Testis (tissue), 3 donors: Measurements from ENCODE around the gene KAT5. TPM values are rescaled to one million over a fixed set of nuclear protein-coding genes. Genes with fewer than 3 reads are reported as not detected.
A peak's percentile ranks its signal among the peaks of the same experiment; 100 is the strongest.

ENCODE experiments used
- DNase-seq: peaks from one replicate; pipeline ENCODE4 v3.0.0-alpha.2; 2019
- H3K27ac ChIP-seq, 2 donors: fragments of 200-600 bp; sonication (generic); one replicate each; pipeline ENCODE4 v1.5.1; 2019
- H3K27me3 ChIP-seq: fragments of 200-600 bp; sonication (generic); one replicate; pipeline ENCODE4 v1.5.1; 2019
- H3K36me3 ChIP-seq: fragments of 200-600 bp; sonication (generic); one replicate; pipeline ENCODE4 v1.5.1; 2017; ENCODE audit warnings: low read depth; ENCODE audit errors: missing control alignments
- H3K4me1 ChIP-seq: fragments of 200-600 bp; sonication (generic); one replicate; pipeline ENCODE4 v1.5.1; 2019
- H3K4me3 ChIP-seq, 2 donors: fragments of 200-600 bp; sonication (generic); one replicate each; pipeline ENCODE4 v1.5.1; 2017 to 2019
- H3K9me3 ChIP-seq: fragments of 200-600 bp; sonication (generic); one replicate; pipeline ENCODE4 v1.5.1; 2017
- POLR2A ChIP-seq: fragments of 450-650 bp; IDR thresholded peaks from one replicate; pipeline ENCODE4 v1.6.1; 2017; ENCODE audit warnings: antibody characterized with exemption, mild to moderate bottlenecking, moderate library complexity
- WGBS, 2 donors: methylation state at CpG; one replicate each; pipeline ENCODE4 v1.1.5; 2018; 5-methylcytosine and 5-hydroxymethylcytosine counted together
- intact Hi-C: fragments of 100-400 bp; cut with DNase I; formaldehyde crosslinking; loops from one replicate; pipeline ENCODE4 v1.15.1; 2023; ENCODE audit warnings: low total_unique reads
- polyA plus RNA-seq: library from polyadenylated mRNA; stranded (reverse); fragments of 350-450 nt; fragmentation: Illumina TruSeq; extraction: RNeasy Lipid Tissue Mini Kit (QIAGEN cat#74804); gene quantifications from one replicate; pipeline ENCODE4 v1.2.3, GENCODE V29; 2014; ENCODE audit warnings: low read depth, low replicate concordance; ENCODE audit not compliant: insufficient read depth
- total RNA-seq, 2 donors: library from RNA; depleted of rRNA; stranded (reverse); fragments of >200 nt; gene quantifications; one replicate each; pipeline ENCODE4 v1.2.3, GENCODE V29; 2016
- TF ChIP-seq, protein P1 (sequence below), 3 experiments: fragments of 450-650 bp in 2 of 3; fragments of 200-600 bp in 1 of 3; sonication (generic) in 1 of 3; IDR thresholded peaks; one replicate each; pipeline ENCODE4 v1.5.1; 2016 to 2019; ENCODE audit warnings: antibody characterized with exemption in 3 of 3, mild to moderate bottlenecking in 2 of 3, moderate library complexity in 1 of 3

Gene KAT5
- total and polyA plus RNA-seq, 3 donors from 2014 or later = 101 to 154 (median 121) TPM

DNA sequence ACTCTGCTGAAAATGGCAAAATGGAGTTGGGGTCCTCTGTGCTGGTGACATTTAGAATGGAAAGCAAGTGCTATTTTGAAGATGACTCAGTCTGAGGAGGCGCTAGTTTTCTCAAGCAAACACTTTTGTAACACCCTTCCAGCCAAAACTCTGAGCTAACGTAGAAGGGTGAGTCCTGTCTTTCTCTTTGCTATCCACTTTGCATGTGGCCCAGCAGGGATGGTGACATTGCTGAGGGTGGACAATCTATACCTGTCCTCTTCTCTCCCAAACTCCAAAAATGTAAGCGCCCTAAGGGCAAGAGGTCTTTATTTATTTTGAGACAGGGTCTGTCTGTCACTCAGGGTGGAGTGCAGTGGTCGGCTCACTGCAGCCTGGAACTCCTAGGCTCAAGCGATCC lies 3.6 kb upstream of the KAT5 start:
- TF ChIP-seq, protein P1, sequence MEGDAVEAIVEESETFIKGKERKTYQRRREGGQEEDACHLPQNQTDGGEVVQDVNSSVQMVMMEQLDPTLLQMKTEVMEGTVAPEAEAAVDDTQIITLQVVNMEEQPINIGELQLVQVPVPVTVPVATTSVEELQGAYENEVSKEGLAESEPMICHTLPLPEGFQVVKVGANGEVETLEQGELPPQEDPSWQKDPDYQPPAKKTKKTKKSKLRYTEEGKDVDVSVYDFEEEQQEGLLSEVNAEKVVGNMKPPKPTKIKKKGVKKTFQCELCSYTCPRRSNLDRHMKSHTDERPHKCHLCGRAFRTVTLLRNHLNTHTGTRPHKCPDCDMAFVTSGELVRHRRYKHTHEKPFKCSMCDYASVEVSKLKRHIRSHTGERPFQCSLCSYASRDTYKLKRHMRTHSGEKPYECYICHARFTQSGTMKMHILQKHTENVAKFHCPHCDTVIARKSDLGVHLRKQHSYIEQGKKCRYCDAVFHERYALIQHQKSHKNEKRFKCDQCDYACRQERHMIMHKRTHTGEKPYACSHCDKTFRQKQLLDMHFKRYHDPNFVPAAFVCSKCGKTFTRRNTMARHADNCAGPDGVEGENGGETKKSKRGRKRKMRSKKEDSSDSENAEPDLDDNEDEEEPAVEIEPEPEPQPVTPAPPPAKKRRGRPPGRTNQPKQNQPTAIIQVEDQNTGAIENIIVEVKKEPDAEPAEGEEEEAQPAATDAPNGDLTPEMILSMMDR (IDR thresholded peaks at IDR 0.05) = no peak
- TF ChIP-seq POLR2A = no peak
- no peaks in the 10 kb centered on the region for H3K9me3 ChIP-seq
- H3K4me1 ChIP-seq = peaks cover 12% of the 10 kb centered on the region
- H3K27ac ChIP-seq = no peak overlapping the region
- no peak for DNase-seq
- 84 to 85% methylated on average over 5 of the region's 5 CpGs for WGBS, 2 donors
- intact Hi-C loops = no loop called here
- H3K4me3 ChIP-seq = no peak overlapping the region
- H3K27me3 ChIP-seq = no peaks in the 10 kb centered on the region
- no peaks in the 10 kb centered on the region for H3K36me3 ChIP-seq

DNA sequence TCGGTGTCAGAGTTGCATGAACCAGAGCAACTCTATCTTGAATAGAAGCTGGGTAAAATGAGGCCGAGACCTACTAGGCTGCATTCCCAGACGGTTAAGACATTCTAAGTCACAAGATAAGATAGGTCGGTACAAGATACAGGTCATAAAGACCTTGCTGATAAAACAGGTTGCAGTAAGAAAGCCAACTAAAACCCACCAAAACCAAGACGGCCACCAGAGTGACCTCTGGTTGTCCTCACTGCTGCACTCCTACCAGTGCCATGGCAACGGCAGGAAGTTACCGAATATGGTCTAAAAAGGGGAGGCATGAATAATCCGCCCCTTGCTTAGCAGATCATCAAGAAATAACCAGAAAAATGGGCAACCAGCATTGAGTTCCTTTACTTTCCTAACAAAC lies 2.4 kb upstream of the KAT5 start:
- no peak for DNase-seq
- 39 to 47% methylated on average over 8 of the region's 8 CpGs for WGBS, 2 donors
- Histone ChIP-seq H3K4me1 (peaks cover 12% of the 10 kb centered on the region), H3K27me3 (no peaks in the 10 kb centered on the region), H3K27ac (no peak overlapping the region), H3K4me3 (no peak overlapping the region), H3K36me3 (no peaks in the 10 kb centered on the region), H3K9me3 (no peaks in the 10 kb centered on the region)
- intact Hi-C loops = loop anchor here (5.0 kb wide), 1 partner anchor 108 kb away; no protein-coding TSS in a partner anchor
- no peak for TF ChIP-seq POLR2A
- TF ChIP-seq, protein P1 (IDR thresholded peaks at IDR 0.05) = no peak

- Histone ChIP-seq H3K4me3 (no peak overlapping the region), H3K27me3 (no peaks in the 10 kb centered on the region), H3K27ac (peak overlapping the region in 1 of 2 donors; percentile 98), H3K36me3 (no peaks in the 10 kb centered on the region), H3K4me1 (peaks cover 12% of the 10 kb centered on the region), H3K9me3 (no peaks in the 10 kb centered on the region)
- intact Hi-C loops = loop anchor here (5.0 kb wide), 1 partner anchor 107 kb away; no protein-coding TSS in a partner anchor
- DNase-seq = no peak
- TF ChIP-seq, protein P1 (IDR thresholded peaks at IDR 0.05) = no peak
- no peak for TF ChIP-seq POLR2A
- WGBS, 2 donors = 40 to 69% methylated on average over 3 of the region's 3 CpGs
These were observed 1.6 kb upstream of the KAT5 start for GRCh38 chr11:65710421-65710820.

DNA sequence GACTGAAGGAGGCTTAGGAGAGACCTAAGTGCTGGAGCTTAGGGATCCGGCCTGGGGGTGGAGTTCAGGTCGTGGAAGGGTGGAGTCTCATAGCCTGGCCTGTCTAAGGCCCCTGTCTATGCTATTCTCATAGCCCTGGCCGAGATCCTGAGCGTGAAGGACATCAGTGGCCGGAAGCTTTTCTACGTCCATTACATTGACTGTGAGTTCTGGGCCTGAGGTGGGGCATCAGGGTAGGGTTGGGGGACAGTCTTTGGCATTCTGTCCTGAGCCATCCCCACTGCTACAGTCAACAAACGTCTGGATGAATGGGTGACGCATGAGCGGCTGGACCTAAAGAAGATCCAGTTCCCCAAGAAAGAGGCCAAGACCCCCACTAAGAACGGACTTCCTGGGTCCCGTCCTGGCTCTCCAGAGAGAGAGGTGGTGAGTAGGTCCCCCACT lies 603 bp downstream of the KAT5 start:
- WGBS, 2 donors = 13 to 29% methylated on average over 8 to 11 of the region's 11 CpGs
- intact Hi-C loops = loop anchor here (5.0 kb wide), 1 partner anchor 105 kb away; no protein-coding TSS in a partner anchor
- DNase-seq = no peak
- no peaks in the 10 kb centered on the region for H3K9me3 ChIP-seq
- peak overlapping the region; percentile 98 for H3K27ac ChIP-seq
- TF ChIP-seq, protein P1 (IDR thresholded peaks at IDR 0.05) = no peak
- TF ChIP-seq POLR2A = no peak
- peaks cover 12% of the 10 kb centered on the region for H3K4me1 ChIP-seq
- peak overlapping the region; percentile 64 to 74 for H3K4me3 ChIP-seq
- H3K27me3 ChIP-seq = no peaks in the 10 kb centered on the region
- no peaks in the 10 kb centered on the region for H3K36me3 ChIP-seq
